ENCODE results near the gene RECQL.

Gene RECQL

GRCh38 chr12:21501258-21502163, at the start of gene RECQL, which contains the start of gene GOLT1B:
TSS of gene RECQL (minus strand) at chr12:21501635. CDS start at chr12:21499570, 2,065 bp downstream.
TSS of gene GOLT1B (plus strand) at chr12:21501789. CDS start at chr12:21501924, 135 bp downstream.
- DNase-seq, result peak; percentile 82

- no peak for DNase-seq
Measured at GRCh38 chr12:21547437-21547836, 46.0 kb upstream of the RECQL start.

GRCh38 chr12:21546716-21547115, 45.3 kb upstream of the RECQL start:
- no peak for DNase-seq

GRCh38 chr12:21545557-21545956, 44.1 kb upstream of the RECQL start:
- DNase-seq, result no peak

- DNase-seq, result no peak
Measured at GRCh38 chr12:21543151-21543550, 41.7 kb upstream of the RECQL start.

GRCh38 chr12:21542403-21542802, 41.0 kb upstream of the RECQL start:
- no peak for DNase-seq

- DNase-seq, result no peak
Measured at GRCh38 chr12:21541773-21542172, 40.3 kb upstream of the RECQL start.

- DNase-seq, result no peak
Measured at GRCh38 chr12:21539797-21540196, 38.4 kb upstream of the RECQL start.

GRCh38 chr12:21538061-21538653, 36.7 kb upstream of the RECQL start:
- DNase-seq, result no peak

- no peak for DNase-seq
Measured at GRCh38 chr12:21529456-21529855, 28.0 kb upstream of the RECQL start.

- DNase-seq, result no peak
Measured at GRCh38 chr12:21528953-21529352, 27.5 kb upstream of the RECQL start.

GRCh38 chr12:21527451-21528180, 26.2 kb upstream of the RECQL start:
- DNase-seq, result peak; percentile 53

- no peak for DNase-seq
Measured at GRCh38 chr12:21526721-21527345, 25.4 kb upstream of the RECQL start.

GRCh38 chr12:21526053-21526452, 24.6 kb upstream of the RECQL start, which contains the start of gene SPX:
TSS of gene SPX (plus strand) at chr12:21526296. CDS start at chr12:21526473, 177 bp downstream.
- no peak for DNase-seq

GRCh38 chr12:21523148-21523547, 21.7 kb upstream of the RECQL start:
- DNase-seq, result no peak

GRCh38 chr12:21521541-21521940, 20.1 kb upstream of the RECQL start:
- no peak for DNase-seq

GRCh38 chr12:21518451-21518850, 17.0 kb upstream of the RECQL start:
- DNase-seq, result no peak

GRCh38 chr12:21516281-21516680, 14.8 kb upstream of the RECQL start:
- DNase-seq, result no peak

GRCh38 chr12:21509768-21510167, 8.3 kb upstream of the RECQL start:
- no peak for DNase-seq

GRCh38 chr12:21507849-21508248, 6.4 kb upstream of the RECQL start:
- no peak for DNase-seq

- no peak for DNase-seq
Measured at GRCh38 chr12:21505888-21506287, 4.5 kb upstream of the RECQL start.

- DNase-seq, result no peak
Measured at GRCh38 chr12:21502872-21503271, 1.4 kb upstream of the RECQL start.

GRCh38 chr12:21502164-21502496, 695 bp upstream of the RECQL start:
- no peak for DNase-seq

Measured in activated effector memory CD4-positive, alpha-beta T cell treated with Interleukin-2 at 50 U/mL for 16 hours (primary cell).